Activated B cell treated with CpG ODN at 0.5 μM for 24 hours (primary cell): ENCODE results near the gene SFSWAP. TPM values are rescaled to one million over a fixed set of nuclear protein-coding genes. Genes with fewer than 3 reads are reported as not detected.
"Not testable (repeated sequence)": the region's sequence is repeated elsewhere in the genome, so short reads cannot be mapped to it uniquely, and the experiment has no call there.

Source experiments
- ATAC-seq: fragments of 200-7000 bp; cut with Tn5 transposase; one replicate; pipeline ENCODE4 v1.10.0; 2021; ENCODE audit warnings: low read depth, mild to moderate bottlenecking, moderate library complexity
- CTCF ChIA-PET: fragments of 350-600 bp; sonication (Branson Sonifier 250); formaldehyde crosslinking; loops from one replicate; lab custom pipeline; 2021; ENCODE audit warnings: antibody characterized with exemption; lab: Charles Lee
- POLR2A ChIA-PET: fragments of 350-600 bp; sonication (Branson Sonifier 250); formaldehyde crosslinking; loops from one replicate; lab custom pipeline; 2021; ENCODE audit warnings: antibody characterized with exemption; lab: Charles Lee
- DNase-seq: peaks from one replicate; pipeline ENCODE4 v3.0.0; 2022
- H3K27ac Mint-ChIP-seq: one replicate; pipeline ENCODE4 v1.8.0; 2020; ENCODE audit warnings: mixed read lengths
- H3K27me3 Mint-ChIP-seq: one replicate; pipeline ENCODE4 v1.8.0; 2021; ENCODE audit warnings: mixed read lengths
- H3K36me3 Mint-ChIP-seq: one replicate; pipeline ENCODE4 v1.8.0; 2021; ENCODE audit warnings: low read depth, mixed read lengths
- H3K4me1 Mint-ChIP-seq: one replicate; pipeline ENCODE4 v1.8.0; 2021; ENCODE audit warnings: mixed read lengths
- H3K4me3 Mint-ChIP-seq: one replicate; pipeline ENCODE4 v1.8.0; 2020; ENCODE audit warnings: mild to moderate bottlenecking, mixed read lengths
- H3K9me3 Mint-ChIP-seq: one replicate; pipeline ENCODE4 v1.8.0; 2020; ENCODE audit warnings: mixed read lengths
- CTCF ChIP-seq: fragments of 200-600 bp; IDR thresholded peaks from one replicate; pipeline ENCODE4 v1.8.0; 2022; ENCODE audit warnings: antibody characterized with exemption, mild to moderate bottlenecking
- intact Hi-C: fragments of 100-400 bp; cut with micrococcal nuclease; formaldehyde crosslinking; loops from one replicate; pipeline ENCODE4 v1.15.1; 2024
- total RNA-seq: library from RNA; stranded (reverse); gene quantifications from 2 replicates; pipeline ENCODE4 v1.2.3, GENCODE V29; 2022

Gene SFSWAP
- total RNA-seq, 1 donor from 2014 or later = 88.0 TPM

- no peak overlapping the region for H3K4me3 Mint-ChIP-seq
- no peak for TF ChIP-seq CTCF
- no peaks in the 10 kb centered on the region for H3K4me1 Mint-ChIP-seq
- H3K36me3 Mint-ChIP-seq = peaks cover 71% of the 10 kb centered on the region
- intact Hi-C loops = no loop called here
- H3K9me3 Mint-ChIP-seq = peaks cover 16% of the 10 kb centered on the region
- ATAC-seq (no peak), DNase-seq (no peak)
- no peak overlapping the region for H3K27ac Mint-ChIP-seq
- POLR2A ChIA-PET = no interaction called here
- no peaks in the 10 kb centered on the region for H3K27me3 Mint-ChIP-seq
- CTCF ChIA-PET = no interaction called here
Observed at GRCh38 chr12:131740626-131741025, 29.7 kb downstream of the SFSWAP start.

- POLR2A ChIA-PET, ATAC-seq, H3K27me3 Mint-ChIP-seq, intact Hi-C loops, CTCF ChIA-PET, H3K4me3 Mint-ChIP-seq, H3K4me1 Mint-ChIP-seq, DNase-seq, H3K27ac Mint-ChIP-seq: not testable (repeated sequence)
- peaks cover 72% of the 10 kb centered on the region for H3K36me3 Mint-ChIP-seq
- peaks cover 16% of the 10 kb centered on the region for H3K9me3 Mint-ChIP-seq
Observed at GRCh38 chr12:131742761-131743160, 31.9 kb downstream of the SFSWAP start.

DNA sequence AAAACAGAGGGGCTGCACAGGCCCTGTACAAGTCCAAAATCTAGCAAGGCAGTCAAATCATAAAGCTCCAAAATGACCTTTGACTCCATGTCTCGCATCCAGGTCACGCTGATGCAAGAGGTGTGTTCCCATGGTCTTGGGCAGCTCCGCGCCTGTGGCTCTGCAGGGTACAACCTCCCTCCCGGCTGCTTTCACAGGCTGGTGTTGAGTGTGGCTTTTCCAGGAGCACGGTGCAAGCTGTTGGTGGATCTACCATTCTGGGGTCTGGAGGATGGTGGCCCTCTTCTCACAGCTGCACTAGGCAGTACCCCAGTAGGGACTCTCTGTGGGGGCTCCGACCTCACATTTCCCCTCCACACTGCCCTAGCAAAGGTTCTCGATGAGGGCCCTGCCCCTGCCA lies 32.5 kb downstream of the SFSWAP start:
- Mint-ChIP-seq H3K9me3 (peaks cover 16% of the 10 kb centered on the region), H3K36me3 (peaks cover 72% of the 10 kb centered on the region)
- DNase-seq, intact Hi-C loops, ATAC-seq, H3K27me3 Mint-ChIP-seq, H3K4me1 Mint-ChIP-seq, H3K27ac Mint-ChIP-seq, CTCF ChIA-PET, H3K4me3 Mint-ChIP-seq, POLR2A ChIA-PET: not testable (repeated sequence)

- DNase-seq, ATAC-seq, H3K4me1 Mint-ChIP-seq, H3K4me3 Mint-ChIP-seq, CTCF ChIA-PET, H3K27me3 Mint-ChIP-seq, H3K27ac Mint-ChIP-seq, POLR2A ChIA-PET, intact Hi-C loops: not testable (repeated sequence)
- peaks cover 16% of the 10 kb centered on the region for H3K9me3 Mint-ChIP-seq
- peaks cover 77% of the 10 kb centered on the region for H3K36me3 Mint-ChIP-seq
Observed at GRCh38 chr12:131743880-131744279, 33.0 kb downstream of the SFSWAP start.

DNA sequence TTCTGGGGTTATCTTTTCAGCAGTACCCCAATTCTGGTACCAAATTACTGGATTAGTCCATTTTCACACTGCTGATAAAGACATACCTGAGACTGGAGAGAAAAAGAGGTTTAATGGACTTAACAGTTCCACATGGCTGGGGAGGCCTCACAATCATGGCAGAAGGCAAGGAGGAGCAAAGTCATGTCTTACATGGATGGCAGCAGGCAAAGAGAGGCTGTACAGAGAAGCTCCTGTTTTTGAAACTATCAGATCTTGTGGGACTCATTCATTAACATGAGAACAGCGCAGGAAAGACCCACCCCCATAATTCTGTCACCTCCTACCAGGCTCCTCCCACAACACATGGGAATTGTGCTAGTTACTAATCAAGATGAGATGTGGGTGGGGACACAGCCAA lies 33.8 kb downstream of the SFSWAP start:
- H3K4me3 Mint-ChIP-seq, POLR2A ChIA-PET, ATAC-seq, H3K4me1 Mint-ChIP-seq, H3K27me3 Mint-ChIP-seq, intact Hi-C loops, H3K27ac Mint-ChIP-seq, DNase-seq, CTCF ChIA-PET: not testable (repeated sequence)
- Mint-ChIP-seq H3K9me3 (peaks cover 16% of the 10 kb centered on the region), H3K36me3 (peaks cover 85% of the 10 kb centered on the region)

DNA sequence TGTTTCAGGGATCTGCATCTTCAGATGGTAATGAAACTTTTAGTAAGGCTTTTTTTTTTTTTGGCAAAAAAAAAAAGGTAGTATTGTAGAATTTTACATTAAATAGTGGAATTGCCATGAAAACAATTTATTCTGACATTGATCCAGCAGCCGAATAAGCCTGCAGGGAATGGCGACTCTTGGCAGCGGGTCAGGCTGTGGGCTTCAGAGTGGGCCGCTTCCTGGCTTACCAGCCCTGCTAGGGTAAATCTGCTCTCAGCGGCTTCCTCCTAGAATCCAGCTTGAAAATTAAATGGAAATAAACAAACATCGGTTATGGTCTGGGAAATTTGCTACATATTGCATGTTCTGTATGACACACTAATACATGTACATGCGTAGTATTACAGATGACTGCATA lies 34.8 kb downstream of the SFSWAP start:
- CTCF ChIA-PET = no interaction called here
- no peak for TF ChIP-seq CTCF
- ATAC-seq (no peak), DNase-seq (no peak)
- POLR2A ChIA-PET = no interaction called here
- intact Hi-C loops = no loop called here
- Mint-ChIP-seq H3K27me3 (no peaks in the 10 kb centered on the region), H3K9me3 (peaks cover 16% of the 10 kb centered on the region), H3K27ac (no peak overlapping the region), H3K36me3 (peaks cover 84% of the 10 kb centered on the region), H3K4me1 (no peaks in the 10 kb centered on the region), H3K4me3 (no peak overlapping the region)

DNA sequence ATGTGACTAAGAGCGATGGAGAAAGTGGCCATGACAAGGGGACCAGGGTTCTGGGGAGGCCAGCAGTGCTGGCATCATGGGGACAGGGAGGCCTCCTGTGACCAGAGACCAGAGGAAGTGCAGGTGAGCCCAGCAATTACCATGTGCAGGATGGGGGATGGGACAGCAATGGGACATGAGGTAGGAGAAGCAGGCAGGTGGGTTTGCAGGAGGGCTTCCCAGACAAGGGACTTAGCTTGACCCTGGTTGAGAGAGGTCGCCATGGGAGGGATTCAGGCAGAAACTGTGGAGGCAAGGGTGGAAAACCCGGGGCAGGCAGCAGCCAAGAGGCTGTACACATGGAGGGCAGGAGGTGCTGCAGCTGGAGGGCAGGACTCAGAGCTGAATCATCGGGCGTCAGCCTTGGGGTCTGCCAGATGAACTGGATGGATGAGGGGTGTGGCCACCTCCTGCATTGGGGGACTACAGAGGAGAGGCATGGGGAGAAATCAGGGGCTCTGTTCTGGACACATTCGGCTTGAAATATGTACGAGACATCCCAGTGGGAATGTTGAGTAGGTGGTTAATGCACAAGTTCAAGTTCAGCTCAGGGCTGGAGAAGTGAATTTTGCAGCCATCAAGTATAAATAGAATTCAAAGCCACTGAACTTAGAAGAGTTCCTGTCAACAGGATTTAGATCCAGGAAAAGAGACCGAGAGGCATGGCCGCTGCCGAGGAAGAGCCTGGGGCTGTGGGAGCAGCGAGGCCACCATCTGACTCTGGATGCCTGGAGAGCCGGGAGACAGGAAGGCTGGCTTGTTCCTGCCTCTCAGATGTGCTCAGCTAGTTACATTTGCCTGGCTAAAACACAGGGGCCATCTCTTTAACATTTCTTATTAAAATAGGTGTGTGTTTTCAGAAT lies 36.6 kb downstream of the SFSWAP start:
- peaks cover 16% of the 10 kb centered on the region for H3K9me3 Mint-ChIP-seq
- no peak for TF ChIP-seq CTCF
- intact Hi-C loops = no loop called here
- POLR2A ChIA-PET = interaction anchor here (0.6 to 0.7 kb wide), 2 partner anchors 16 to 37 kb away, joined by 3 to 6 read pairs; partner anchors contain the start of gene SFSWAP
- H3K27ac Mint-ChIP-seq = no peak overlapping the region
- CTCF ChIA-PET = no interaction called here
- DNase-seq = no peak
- peaks cover 93% of the 10 kb centered on the region for H3K36me3 Mint-ChIP-seq
- no peaks in the 10 kb centered on the region for H3K27me3 Mint-ChIP-seq
- no peak for ATAC-seq
- H3K4me1 Mint-ChIP-seq = no peaks in the 10 kb centered on the region
- no peak overlapping the region for H3K4me3 Mint-ChIP-seq
